Tibial nerve (tissue), 4 donors: Measurements from ENCODE around the gene DNAJA2. TPM values are rescaled to one million over a fixed set of nuclear protein-coding genes. Genes with fewer than 3 reads are reported as not detected.

Experiments
- DNase-seq, 2 donors: peaks; one replicate each; pipeline ENCODE4 v3.0.0-alpha.2; 2019; ENCODE audit warnings: low spot score in 2 of 2
- H3K27ac ChIP-seq, 4 donors: fragments of 200-600 bp; sonication (generic) in 3 of 4; one replicate each; pipeline ENCODE4 v1.5.1; 2017 to 2019; ENCODE audit warnings: mild to moderate bottlenecking in 1 of 4
- H3K27me3 ChIP-seq, 2 donors: fragments of 200-600 bp; sonication (generic) in 1 of 2; one replicate each; pipeline versions ENCODE4 v1.5.1 to v1.6.0; 2017 to 2019
- H3K36me3 ChIP-seq, 3 donors: fragments of 200-600 bp; sonication (generic); one replicate each; pipeline ENCODE4 v1.5.1; 2018 to 2019
- H3K4me1 ChIP-seq, 4 donors: fragments of 200-600 bp; sonication (generic) in 3 of 4; one replicate each; pipeline ENCODE4 v1.5.1; 2017 to 2019
- H3K4me3 ChIP-seq, 4 donors: fragments of 200-600 bp; sonication (generic) in 3 of 4; one replicate each; pipeline ENCODE4 v1.5.1; 2017 to 2019; ENCODE audit warnings: mild to moderate bottlenecking in 1 of 4, moderate library complexity in 1 of 4
- H3K9me3 ChIP-seq, 4 donors: fragments of 200-600 bp; sonication (generic) in 3 of 4; one replicate each; pipeline ENCODE4 v1.5.1; 2017 to 2019
- CTCF ChIP-seq, 5 experiments: fragments of 200-600 bp in 3 of 5; fragments of 450-650 bp in 2 of 5; sonication (generic) in 3 of 5; IDR thresholded peaks; one replicate each; pipeline ENCODE4 v1.5.1; 2016 to 2019; ENCODE audit warnings: antibody characterized with exemption in 5 of 5, mild to moderate bottlenecking in 3 of 5, moderate library complexity in 2 of 5
- EP300 ChIP-seq, 2 donors: sonication (generic); formaldehyde crosslinking; IDR thresholded peaks; one replicate each; pipeline ENCODE4 v1.6.1; 2017; ENCODE audit warnings: antibody characterized with exemption in 2 of 2, mild to moderate bottlenecking in 1 of 2
- POLR2A ChIP-seq, 2 donors: fragments of 450-650 bp; IDR thresholded peaks; one replicate each; pipeline ENCODE4 v1.6.1; 2017; ENCODE audit warnings: antibody characterized with exemption in 2 of 2, mild to moderate bottlenecking in 2 of 2, moderate library complexity in 2 of 2
- WGBS, 2 donors: methylation state at CpG; one replicate each; pipeline ENCODE4 v1.1.5; 2018; 5-methylcytosine and 5-hydroxymethylcytosine counted together
- total RNA-seq, 4 donors: library from RNA; depleted of rRNA; stranded (reverse); fragments of >200 nt; gene quantifications; one replicate each; pipeline ENCODE4 v1.1.0, GENCODE V29; 2016

DNAJA2 gene
- 10 to 100 TPM; 27.2 to 48.5 (median 31.7) TPM for total RNA-seq

- TF ChIP-seq EP300 (IDR thresholded peaks at IDR 0.05) (peak; percentile 47 to 97), POLR2A (IDR thresholded peaks at IDR 0.05) (peak; percentile 84 to 91), CTCF (IDR thresholded peaks at IDR 0.05) (peak in 2 of 5 experiments; percentile 18 to 30)
- Histone ChIP-seq H3K36me3 (peaks cover 0 to 7% (median 0%) of the 10 kb centered on the region in 3 donors), H3K9me3 (no peaks in the 10 kb centered on the region), H3K27me3 (no peaks in the 10 kb centered on the region), H3K27ac (peak within 1 kb of the TSS; percentile 55 to 99 (median 97)), H3K4me3 (peak within 1 kb of the TSS; percentile 59 to 94 (median 84)), H3K4me1 (peaks cover 0 to 42% (median 18%) of the 10 kb centered on the region in 4 donors)
- WGBS, 2 donors: 0% methylated on average over 30 to 31 of the region's 86 CpGs
- DNase-seq: peak; percentile 87 to 90
Observed at GRCh38 chr16:46973207-46973995, at the start of gene DNAJA2. Gene DNAJA2, minus strand, starts transcription at chr16:46973674. Its CDS starts 102 bp downstream, at chr16:46973572.

- H3K36me3 ChIP-seq: no peaks in the 10 kb centered on the region
- no peak for DNase-seq
- no peaks in the 10 kb centered on the region for H3K4me1 ChIP-seq
- TF ChIP-seq EP300 (IDR thresholded peaks at IDR 0.05) (no peak), CTCF (IDR thresholded peaks at IDR 0.05) (no peak), POLR2A (IDR thresholded peaks at IDR 0.05) (no peak)
- 60 to 63% methylated on average over 2 of the region's 2 CpGs for WGBS, 2 donors
- no peak overlapping the region for H3K27ac ChIP-seq
- no peaks in the 10 kb centered on the region for H3K27me3 ChIP-seq
- no peak overlapping the region for H3K4me3 ChIP-seq
- H3K9me3 ChIP-seq: no peaks in the 10 kb centered on the region
Observed at GRCh38 chr16:47019568-47019967, 46.1 kb upstream of the DNAJA2 start.

- TF ChIP-seq EP300 (IDR thresholded peaks at IDR 0.05) (no peak), CTCF (IDR thresholded peaks at IDR 0.05) (peak in 1 of 5 experiments; percentile 22)
- H3K4me1 ChIP-seq: no peaks in the 10 kb centered on the region
- DNase-seq: no peak
Observed at GRCh38 chr16:47018223-47018891, 44.9 kb upstream of the DNAJA2 start.

GRCh38 chr16:47017636-47018035 is 44.2 kb upstream of the DNAJA2 start:
- WGBS, 2 donors: 71 to 91% methylated on average over 5 of the region's 5 CpGs
- Histone ChIP-seq H3K36me3 (no peaks in the 10 kb centered on the region), H3K4me1 (no peaks in the 10 kb centered on the region), H3K27ac (no peak overlapping the region), H3K9me3 (no peaks in the 10 kb centered on the region), H3K27me3 (no peaks in the 10 kb centered on the region), H3K4me3 (no peak overlapping the region)
- no peak for DNase-seq
- TF ChIP-seq POLR2A (IDR thresholded peaks at IDR 0.05) (no peak), CTCF (IDR thresholded peaks at IDR 0.05) (no peak), EP300 (IDR thresholded peaks at IDR 0.05) (no peak)

More at GRCh38 chr16:47018223-47018891, 44.9 kb upstream of the DNAJA2 start:
- H3K27ac ChIP-seq: no peak overlapping the region
- H3K36me3 ChIP-seq: no peaks in the 10 kb centered on the region
- H3K4me3 ChIP-seq: no peak overlapping the region
- no peaks in the 10 kb centered on the region for H3K9me3 ChIP-seq
- H3K27me3 ChIP-seq: no peaks in the 10 kb centered on the region
- WGBS, 2 donors: 55 to 61% methylated on average over 14 of the region's 14 CpGs

GRCh38 chr16:47016700-47017133 is 43.2 kb upstream of the DNAJA2 start:
- H3K4me1 ChIP-seq: no peaks in the 10 kb centered on the region
- H3K36me3 ChIP-seq: no peaks in the 10 kb centered on the region
- no peak for TF ChIP-seq EP300 (IDR thresholded peaks at IDR 0.05)
- TF ChIP-seq CTCF (IDR thresholded peaks at IDR 0.05): no peak
- H3K4me3 ChIP-seq: no peak overlapping the region
- no peak overlapping the region for H3K27ac ChIP-seq
- H3K9me3 ChIP-seq: no peaks in the 10 kb centered on the region
- 62 to 72% methylated on average over 6 of the region's 6 CpGs for WGBS, 2 donors
- DNase-seq: no peak
- no peaks in the 10 kb centered on the region for H3K27me3 ChIP-seq
